ENCODE measurements around the gene MED27.

DNA sequence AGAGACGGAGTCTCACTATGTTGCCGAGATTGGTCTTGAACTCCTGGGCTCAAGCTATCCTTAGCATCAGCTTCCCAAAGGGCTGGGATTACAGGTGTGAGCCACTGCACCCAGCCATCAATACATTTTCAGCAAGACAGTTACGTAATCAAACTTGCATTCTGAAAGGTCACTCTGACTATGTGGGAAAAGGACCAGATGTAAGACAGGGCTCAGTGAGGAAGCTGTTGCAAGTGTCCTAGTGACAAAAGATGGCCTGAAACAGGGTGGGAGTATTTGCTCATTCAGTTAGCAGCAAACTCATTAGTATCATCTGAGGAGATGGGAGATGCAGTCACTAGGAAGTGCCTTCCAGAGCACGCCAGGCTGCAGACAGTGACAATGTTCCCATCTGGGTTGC, 16.9 kb downstream of the MED27 start:
- TF ChIP-seq, protein P1, sequence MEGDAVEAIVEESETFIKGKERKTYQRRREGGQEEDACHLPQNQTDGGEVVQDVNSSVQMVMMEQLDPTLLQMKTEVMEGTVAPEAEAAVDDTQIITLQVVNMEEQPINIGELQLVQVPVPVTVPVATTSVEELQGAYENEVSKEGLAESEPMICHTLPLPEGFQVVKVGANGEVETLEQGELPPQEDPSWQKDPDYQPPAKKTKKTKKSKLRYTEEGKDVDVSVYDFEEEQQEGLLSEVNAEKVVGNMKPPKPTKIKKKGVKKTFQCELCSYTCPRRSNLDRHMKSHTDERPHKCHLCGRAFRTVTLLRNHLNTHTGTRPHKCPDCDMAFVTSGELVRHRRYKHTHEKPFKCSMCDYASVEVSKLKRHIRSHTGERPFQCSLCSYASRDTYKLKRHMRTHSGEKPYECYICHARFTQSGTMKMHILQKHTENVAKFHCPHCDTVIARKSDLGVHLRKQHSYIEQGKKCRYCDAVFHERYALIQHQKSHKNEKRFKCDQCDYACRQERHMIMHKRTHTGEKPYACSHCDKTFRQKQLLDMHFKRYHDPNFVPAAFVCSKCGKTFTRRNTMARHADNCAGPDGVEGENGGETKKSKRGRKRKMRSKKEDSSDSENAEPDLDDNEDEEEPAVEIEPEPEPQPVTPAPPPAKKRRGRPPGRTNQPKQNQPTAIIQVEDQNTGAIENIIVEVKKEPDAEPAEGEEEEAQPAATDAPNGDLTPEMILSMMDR (conservative IDR thresholded peaks at IDR 0.05; ENCODE audit: low read depth, low read length) = no peak
- TF ChIP-seq POLR2A (IDR thresholded peaks at IDR 0.05; ENCODE audit: low read depth, low read length) (no peak), BHLHE40 (IDR thresholded peaks at IDR 0.05; ENCODE audit: low read depth, low read length) (no peak)
